HL-60/S4 treated with phorbol 12-myristate 13-acetate at 8.2 ng/mL for 4 days and 3 days (cell line): ENCODE results near the gene LONP1.

Source experiments
- in situ Hi-C: fragments of 300-500 bp; cut with MboI; formaldehyde crosslinking; loops from 2 replicates; pipeline ENCODE4 v1.15.0; 2022; ENCODE audit warnings: low sequenced_read_pairs

The LONP1 gene

DNA sequence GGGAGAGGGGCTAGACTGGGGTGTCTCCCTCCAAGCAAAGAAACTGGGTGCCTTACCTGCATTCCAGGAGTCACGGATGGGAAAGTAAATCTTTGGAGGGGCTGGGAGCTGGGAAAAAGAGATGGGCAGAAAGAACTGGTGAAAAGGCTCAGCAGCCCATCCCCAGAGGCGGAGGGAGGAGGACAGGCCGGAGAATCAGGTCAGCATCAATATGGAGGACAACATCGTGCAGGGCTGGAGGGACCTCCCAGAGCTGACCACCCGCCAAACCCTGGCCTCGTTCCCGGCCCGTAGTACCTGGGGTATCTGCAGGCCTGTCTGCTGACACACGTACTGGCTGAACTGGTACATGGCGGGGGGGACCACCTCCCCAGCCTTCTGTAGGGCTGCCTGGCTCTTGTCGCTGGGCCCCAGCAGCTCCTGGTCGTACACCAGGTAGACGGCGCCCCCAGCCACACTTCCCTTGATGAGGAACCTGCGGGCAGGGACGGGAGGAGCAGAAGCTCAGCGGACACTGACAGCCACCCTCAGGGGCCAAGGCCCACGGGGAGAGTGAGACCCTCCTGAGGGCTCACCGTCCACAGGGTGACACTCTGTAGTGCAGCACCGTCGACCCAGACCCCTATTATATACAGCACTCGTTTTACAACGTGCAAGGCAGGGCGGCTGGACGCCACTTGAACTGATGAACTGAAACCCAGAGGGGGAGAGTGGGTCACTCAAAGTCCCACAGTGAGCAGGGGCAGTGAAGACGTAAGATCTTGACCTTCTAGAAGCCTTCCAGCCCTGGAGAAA is 40.5 kb downstream of the LONP1 start:
- in situ Hi-C loops = no loop called here

DNA sequence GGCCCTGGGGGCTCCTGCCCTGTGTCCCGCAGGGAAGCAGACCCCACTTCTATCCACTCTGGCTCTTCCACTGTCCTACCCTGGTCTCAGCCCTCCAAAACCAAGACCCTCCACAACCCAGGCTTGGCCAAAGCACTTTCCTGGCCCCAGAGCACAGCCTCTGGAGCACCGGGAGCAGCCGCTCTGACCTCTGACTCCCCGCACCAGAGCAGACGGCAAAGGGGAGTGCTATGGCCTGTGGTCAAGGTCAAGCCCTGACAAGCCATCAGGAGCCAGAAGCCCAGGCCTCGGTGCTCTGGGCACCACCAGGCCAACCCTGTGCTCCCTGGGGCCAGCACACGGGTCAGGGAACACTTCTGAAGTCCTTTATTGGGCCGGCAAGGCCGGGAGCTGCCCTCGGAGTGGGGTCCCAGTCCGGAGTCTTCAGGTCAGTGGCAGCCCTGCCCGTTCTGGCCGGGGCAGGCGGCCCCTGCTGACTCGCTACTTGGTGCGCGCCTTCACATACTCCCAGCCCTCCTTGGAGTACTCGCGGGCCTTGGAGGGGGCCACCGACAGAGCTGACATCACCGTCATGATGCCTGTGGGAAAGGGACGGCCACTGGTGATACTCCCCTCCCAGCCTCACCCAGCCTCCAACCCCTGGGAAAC is 41.8 kb downstream of the LONP1 start:
- in situ Hi-C loops = no loop called here

DNA sequence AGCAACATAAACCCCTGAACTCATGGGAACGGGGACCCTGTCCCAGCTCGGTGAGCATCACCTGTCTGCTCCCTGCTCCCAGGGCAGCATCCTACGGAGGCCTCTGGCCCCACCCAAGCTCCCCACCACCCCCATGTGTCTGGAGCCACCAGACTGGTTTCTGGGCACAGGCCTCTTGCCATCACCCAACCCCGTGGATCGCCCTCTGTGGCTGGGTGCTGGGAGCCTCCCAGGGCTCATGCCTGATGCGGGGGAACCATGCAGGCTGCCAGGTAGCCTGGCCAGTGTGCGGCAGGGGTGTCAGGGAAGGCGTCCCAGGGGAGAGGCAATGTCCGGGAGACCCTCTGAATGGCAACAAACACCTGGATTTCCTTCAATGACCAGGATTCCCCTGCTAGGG is 42.4 kb downstream of the LONP1 start:
- in situ Hi-C loops = no loop called here

DNA sequence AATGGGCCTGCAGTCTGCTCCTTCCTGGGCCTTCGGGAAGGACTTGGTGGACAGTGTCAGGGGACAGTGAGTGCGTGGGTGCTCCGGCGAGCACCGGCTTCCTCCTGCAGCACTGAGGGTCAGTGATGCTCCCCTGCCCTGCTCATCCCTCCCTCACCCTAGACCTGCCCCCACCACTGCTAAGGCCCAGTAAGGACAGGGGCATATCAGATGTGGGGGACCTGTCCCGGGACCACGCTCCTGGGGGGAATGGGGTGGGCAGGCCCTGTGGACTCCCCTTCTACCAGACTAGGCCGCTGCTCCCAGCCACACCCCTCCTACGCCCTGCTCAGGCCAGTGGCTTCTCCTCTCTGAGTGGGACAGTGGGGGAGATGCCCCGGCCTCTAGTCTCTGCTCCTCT is 42.8 kb downstream of the LONP1 start:
- in situ Hi-C loops = no loop called here

DNA sequence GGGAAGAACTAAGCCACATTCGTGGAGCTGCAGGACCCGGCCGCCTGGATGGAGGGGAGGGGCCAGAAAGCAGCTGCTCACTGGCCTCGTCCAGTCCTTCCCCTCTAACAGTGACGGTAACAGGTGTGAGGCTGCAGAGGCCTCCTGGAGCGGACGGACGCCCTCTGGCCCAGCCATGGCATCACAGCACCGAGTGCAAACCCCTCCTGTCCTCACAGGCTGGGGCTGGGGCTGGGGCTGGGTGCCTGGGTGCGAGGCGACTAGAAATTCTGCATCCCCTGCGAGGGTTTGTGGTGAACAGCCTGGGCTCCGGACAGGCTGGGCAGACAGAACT is 43.2 kb downstream of the LONP1 start:
- in situ Hi-C loops = no loop called here

DNA sequence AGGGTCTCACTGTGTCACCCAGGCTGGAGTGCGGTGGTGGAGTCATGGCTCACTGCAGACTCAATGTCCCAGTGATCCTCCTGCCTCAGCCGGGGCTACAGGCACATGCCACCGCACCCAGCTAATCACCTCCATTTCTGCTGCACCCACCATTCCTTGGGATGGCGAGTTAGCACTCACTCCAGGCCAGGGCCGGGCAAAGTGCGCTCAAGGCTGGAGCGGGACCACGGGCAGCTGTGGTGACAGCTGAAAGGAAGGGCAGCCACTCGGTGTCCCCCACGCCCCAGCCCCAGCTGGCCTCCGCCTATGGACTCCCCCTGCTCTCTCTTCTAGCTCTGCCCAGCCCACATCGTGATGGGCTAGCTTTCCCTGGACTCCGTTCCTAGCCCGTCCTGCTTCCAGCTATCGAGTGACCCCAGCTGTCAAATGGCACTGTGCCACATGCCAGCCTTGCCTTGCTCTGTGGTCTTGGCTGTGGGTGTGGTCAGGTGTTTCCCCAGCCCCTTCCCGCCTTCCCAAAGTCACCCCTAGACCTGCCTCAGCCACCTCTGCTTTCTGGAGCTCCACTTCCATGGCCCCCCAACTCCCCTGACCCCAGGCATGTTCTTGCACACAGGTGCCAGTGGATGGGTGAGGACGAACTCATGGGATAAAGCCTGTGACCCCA is 43.7 kb downstream of the LONP1 start:
- in situ Hi-C loops = no loop called here

DNA sequence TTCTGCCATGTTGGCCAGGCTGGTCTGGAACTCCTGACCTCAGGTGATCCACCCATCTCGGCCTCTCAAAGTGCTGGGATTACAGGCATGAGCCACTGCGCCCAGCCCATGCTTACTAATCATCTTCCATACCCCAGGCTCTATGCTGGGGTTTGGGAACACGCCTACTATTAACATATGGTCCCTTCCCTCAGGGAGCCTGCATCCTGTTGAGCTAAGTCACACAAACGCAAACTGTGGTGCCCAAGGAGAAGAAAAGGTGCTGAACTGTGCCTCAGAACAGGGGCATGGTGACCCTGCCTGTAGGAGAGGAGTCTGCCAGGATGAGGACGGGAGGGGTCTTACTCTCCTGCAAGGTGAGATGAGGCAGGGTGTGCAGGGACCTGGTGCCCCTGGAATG is 45.2 kb downstream of the LONP1 start:
- in situ Hi-C loops = no loop called here

DNA sequence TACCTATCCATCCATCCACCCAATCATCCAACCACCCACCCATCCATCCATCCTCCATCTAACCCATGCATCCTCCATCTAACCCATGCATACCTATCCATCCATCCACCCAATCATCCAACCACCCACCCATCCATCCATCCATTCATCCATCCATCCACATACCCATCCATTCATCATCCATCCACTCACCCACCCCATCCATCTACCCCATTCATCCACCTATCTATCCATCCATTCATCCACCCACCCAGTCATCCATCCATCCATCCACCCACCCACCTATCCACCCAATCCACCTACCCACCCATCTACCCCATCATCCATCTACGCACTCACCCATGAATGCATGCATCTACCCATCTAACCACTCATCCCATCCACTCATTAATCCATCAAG is 46.2 kb downstream of the LONP1 start:
- in situ Hi-C loops = no loop called here

DNA sequence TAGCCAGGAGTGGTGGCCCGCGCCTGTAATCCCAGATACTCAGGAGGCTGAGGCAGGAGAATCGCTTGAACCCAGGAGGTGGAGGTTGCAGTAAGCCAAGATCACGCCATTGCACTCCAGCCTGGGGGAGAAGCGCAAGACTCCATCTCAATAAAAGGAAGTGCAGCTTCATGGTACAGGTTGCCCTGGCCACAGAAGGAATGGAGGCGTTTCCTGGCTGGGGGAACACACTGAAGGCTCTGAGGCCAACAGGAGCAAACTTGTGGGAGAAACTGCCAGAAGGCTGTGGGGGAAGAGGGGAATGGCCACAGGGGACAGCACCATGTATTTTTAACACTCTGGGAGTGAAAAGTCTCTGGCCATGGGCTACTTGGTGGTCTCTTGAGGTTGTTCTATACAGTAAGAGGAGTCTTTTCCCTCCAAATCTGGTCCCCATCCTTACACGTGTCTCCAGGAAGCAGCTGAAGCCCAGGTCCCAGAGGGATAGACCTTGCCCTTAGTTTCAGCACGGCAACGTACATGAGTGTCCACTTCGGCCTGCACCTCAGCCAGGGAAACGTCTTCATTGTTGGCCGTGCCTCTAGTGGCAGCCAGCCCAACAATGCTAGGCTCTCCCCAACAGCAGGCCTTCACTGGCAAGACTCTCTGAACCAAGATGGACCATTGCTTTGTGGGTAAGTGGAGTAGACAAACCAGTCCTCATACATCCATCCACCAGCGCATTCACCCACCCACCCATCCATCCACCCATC is 47.1 kb downstream of the LONP1 start:
- in situ Hi-C loops = no loop called here

DNA sequence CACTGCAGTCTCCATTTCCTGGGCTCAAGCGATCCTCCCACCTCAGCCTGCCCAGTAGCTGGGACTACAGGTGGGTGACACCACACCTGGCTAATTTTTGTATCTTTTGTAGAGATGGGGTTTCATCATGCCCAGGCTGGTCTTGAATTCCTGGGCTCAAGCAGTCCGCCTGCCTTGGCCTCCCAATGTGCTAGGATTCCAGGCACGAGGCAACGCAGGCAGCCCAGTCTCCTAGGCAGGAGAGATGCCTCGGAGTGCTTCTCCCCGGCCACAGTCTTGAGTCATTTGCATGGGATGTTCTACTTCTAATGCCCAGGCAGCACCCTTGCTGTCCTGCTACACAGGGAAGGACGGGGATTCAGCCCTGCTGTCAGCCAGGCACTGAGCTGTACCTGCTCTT is 48.3 kb downstream of the LONP1 start:
- in situ Hi-C loops = no loop called here

DNA sequence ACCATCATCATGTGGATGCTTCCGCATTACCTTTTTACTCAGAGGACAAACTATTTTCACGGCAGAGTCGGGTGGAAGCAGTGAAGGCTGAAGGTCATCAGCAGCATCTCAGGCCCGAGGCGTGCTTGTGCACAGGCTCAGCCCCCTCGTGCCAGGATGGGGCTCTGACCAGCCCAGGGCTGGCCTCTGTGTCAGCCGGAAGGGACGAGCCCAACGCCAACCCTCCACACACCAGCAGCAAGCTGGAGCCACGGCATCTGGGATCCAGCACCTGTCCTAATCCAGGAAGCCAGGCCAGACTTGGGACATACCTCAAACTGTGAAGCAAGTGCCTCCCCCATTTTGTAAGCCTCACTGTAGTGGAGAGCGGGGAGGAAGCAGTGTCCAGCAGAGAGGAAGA is 50.7 kb downstream of the LONP1 start:
- in situ Hi-C loops = no loop called here

DNA sequence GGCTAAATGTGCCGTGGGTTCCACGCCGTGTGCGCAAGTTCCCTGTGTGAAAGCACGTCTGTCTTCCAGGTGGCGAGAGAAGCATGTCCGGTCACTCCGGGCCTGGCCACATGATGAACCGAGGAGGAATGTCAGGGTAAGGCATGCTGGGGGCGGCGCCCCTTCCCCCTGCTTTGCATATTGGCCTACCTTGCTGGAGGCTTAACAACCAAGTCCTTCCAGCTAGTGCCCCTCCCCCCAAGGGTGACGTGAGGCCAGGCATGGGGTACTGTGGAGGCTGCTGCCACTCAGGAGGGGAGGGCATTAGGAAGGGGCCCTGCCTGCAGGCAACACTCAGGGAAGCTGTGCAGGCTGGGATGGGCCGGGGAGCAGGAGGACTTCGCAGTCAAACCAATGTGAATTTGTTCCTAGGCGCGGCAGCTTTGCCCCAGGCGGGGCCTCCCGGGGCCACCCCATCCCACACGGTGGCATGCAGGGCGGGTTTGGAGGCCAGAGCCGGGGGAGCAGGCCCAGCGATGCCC is 52.1 kb downstream of the LONP1 start:
- in situ Hi-C loops = no loop called here

DNA sequence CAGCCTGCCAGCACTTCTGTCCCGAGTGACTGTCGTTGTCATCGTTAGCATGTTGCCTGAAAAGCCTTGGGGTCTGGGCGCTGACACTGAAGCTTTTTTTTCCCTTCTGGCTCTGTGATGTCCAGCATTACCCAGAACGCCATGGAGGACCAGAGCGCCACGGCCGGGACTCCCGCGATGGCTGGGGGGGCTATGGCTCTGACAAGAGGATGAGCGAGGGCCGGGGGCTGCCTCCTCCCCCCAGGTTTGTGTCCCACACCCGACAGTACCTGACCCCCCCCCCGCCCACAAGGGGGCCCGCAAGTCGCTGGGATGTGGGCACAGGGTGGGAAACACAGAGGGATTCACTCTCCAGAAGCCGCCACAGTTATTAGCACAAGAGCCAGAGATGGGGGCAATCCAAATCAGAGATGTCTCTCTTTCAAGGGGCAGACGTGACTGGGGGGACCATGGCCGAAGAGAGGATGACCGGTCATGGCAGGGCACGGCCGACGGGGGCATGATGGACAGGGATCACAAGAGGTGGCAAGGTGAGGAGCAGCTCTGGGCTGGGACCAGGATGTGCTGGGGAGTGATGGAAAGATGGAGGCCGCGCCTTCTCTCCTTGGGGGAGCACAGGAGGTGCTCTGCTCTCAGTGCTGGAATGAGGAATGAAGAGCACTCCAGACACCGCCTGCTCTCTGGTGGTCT is 52.9 kb downstream of the LONP1 start:
- in situ Hi-C loops = no loop called here

DNA sequence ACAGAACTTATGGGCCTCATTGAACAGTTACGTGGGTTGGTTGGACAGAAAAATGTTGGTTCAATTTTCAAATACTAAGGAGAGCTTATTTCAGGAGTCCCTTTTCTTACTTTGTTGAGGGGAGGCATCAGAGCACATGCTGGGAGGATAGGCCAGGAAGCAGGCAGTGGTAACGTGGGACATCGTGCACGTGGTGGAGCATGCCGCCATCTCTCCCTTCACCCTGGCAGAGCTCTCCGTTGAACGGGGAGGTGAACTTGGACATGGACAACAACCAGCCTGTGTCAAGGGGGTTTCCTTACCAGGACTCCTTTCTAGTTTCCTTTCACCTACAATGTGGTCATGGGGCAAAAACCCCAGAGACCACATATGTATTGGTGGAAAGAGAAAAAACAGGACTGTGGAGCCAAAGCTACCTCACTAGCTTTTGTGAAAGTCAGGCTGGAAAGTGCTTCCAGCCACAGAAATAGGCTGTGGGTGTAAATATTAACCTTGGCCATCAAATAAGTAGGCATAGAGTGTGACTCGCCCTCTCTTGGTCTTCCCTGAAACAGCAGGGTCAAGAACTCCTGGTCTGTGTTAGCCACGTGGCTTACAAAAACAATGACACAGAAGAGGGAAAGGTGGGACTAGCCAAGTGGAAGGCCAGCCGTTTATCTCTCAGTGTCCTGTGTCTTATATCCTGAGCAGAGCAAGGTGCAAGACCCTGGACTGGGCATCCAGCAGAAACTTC is 54.0 kb downstream of the LONP1 start:
- in situ Hi-C loops = no loop called here

DNA sequence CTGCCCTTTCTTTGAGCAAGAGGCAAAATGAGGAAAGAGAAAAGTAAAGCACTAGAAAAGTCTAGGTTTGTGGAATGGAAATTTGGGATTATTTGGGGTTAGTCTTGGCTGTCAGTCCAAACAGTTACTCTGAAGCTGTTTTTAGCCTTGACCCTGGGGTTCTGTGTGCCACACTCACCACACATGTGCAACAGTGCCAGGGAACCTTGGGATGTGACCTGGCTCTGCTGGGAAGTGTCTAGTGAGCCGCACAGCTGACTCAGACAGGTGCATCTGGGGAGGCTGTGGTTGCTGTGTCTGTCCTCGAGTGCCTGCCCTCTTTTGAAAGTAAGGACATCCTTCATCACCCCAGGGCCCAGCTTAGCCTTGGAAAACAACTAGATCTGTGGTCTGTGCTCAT is 55.4 kb downstream of the LONP1 start:
- in situ Hi-C loops = no loop called here

DNA sequence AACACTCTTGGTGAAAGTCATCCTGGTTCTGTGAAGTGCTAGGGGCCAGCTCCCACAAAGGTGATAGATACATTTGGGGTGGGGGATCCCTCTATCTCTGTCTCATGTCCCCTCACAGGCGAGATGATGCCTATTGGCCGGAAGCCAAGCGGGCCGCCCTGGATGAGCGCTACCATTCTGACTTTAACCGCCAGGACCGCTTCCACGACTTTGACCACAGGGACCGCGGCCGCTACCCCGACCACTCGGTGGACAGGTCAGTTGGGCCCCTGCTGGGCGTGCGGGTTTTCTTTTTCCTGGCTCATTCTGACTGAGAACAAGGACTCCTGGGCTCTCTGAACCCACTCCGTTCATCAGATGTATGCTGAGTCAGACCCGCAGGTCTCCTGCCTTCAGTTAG is 56.0 kb downstream of the LONP1 start:
- in situ Hi-C loops = no loop called here

DNA sequence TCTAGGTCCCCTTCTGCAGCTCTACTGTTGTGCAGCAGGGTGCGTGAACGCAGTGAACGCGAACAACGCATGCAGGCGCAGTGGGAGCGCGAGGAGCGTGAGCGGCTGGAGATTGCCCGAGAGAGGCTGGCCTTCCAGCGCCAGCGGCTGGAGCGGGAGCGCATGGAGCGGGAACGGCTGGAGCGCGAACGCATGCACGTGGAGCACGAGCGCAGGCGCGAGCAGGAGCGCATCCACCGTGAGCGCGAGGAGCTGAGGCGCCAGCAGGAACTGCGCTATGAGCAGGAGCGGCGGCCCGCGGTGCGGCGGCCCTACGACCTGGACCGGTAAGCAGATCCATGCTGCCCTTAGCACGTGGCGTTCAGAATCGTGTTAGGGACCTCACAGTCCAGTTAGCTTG is 58.5 kb downstream of the LONP1 start:
- in situ Hi-C loops = no loop called here

DNA sequence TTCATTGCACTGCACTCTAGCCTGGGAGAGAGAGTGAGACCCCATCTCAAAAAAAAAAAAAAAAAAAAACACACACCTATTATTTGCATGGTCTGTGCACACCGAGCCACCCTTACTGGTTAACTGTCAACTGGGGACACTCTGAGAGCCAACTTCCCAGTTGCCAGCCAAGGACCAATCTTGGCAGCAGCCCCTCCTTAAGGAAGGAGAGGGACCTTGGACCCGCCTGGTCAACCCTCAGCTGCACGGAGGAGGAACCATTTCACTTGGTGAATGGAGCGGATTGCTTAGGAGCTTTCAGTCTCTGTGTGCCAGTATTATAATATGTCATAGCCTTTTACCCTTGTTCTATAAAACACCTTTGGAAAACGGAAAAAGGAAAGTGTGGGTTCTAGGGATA is 64.5 kb downstream of the LONP1 start:
- in situ Hi-C loops = no loop called here

DNA sequence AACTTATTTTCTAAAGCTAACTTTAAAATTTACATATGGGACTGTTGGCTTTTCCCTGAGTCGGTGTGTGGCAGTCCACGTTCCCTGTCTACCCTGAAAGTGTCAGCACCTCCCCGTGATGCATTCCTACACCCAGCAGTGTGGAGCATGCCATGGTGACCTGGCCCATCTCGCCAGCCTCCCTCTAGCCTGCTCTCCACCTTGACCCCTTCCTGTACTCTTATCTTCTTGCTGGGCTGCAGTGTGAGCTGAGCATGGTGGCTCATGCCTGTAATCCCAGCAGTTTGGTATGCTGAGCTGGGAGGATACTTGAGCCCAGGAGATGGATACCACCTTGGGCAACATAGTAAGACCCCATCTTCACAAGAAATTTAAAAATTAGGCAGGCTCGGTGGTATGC is 65.0 kb downstream of the LONP1 start:
- in situ Hi-C loops = no loop called here

DNA sequence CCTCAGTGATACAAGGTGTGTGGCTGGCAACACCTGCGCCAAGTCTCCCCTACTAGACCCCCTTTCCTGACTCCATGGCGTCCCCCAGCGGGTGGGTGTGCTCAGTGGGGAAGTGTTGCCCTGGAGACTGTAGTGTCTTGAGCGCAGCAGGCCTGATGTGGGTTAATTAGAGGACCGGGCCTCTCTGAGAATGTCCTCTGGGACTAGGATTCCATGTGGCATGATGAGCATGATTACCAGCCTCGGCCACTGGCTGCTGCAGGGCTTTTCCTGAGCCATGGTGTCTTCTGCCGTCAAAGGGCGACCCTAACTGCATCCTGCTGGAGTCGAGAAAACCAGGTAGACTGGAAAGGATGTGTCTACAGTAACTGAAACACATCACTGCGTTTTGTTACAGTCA is 67.7 kb downstream of the LONP1 start:
- in situ Hi-C loops = no loop called here
